Measurements from ENCODE around the gene ITPR1.

ITPR1 gene

DNA sequence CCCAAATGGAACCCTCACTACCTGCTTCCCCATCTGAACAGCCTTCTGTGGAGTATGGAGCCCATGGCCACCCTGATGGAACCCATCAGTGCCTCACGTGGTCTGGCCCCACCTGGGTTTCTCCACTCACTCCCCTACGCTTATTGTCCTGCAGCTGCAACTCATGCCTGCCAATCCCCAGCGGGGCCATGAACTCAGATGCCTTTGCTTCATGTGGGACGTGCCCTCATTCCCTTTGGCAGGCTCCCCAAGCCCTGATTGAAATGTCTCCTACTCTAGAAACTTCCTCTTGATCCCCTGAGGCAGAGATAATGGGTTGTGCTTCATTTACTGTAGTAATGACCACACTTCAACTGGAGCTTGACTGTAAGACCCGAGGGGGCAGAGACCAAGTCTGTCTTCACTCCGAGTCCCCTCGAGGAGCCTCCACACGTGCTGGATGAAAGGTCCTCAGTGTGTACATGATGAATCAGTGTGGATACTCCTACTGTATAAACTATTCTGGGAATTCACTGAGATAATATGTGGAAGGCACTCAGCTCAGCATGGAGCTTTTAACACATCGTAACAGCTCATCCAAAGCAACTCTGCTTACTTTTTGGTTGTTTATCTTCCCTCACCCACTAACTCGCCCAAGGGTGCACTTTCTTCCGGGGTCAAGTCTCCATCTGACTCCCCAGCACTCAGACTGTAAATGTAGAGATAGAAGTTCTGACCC is 253.3 kb downstream of the ITPR1 start:
- Histone ChIP-seq H3K36me3 (peaks cover 43% of the 10 kb centered on the region), H3K27ac (no peak overlapping the region), H3K27me3 (no peaks in the 10 kb centered on the region), H3K9ac (no peak overlapping the region), H3K4me1 (peaks cover 15% of the 10 kb centered on the region), H4K20me1 (no peaks in the 10 kb centered on the region), H3K9me3 (no peaks in the 10 kb centered on the region), H3K4me2 (peak overlapping the region; percentile 47), H3K4me3 (no peak overlapping the region)
- TF ChIP-seq Cebpa-rat (IDR thresholded peaks at IDR 0.05) = no peak

DNA sequence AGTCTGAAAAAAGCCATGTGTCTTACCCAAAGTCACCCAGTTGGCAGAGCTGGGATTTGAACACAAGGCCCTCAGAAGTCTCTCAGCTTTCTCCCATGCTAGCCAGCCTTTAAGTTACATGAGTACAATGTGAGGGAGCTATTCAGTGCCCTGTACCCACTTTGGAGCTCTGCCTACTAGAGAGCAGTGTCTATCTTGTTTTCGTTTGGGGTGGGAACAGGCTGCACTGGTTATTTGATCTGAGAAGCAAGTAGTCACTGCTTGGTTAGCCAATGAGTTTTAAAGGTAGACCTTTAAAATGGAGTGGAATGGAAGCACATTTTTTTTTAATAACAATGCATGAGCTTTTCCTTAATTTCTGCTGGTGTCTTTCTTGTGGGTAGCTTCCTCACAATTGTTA is 255.0 kb downstream of the ITPR1 start:
- Histone ChIP-seq H4K20me1 (no peaks in the 10 kb centered on the region), H3K9ac (no peak overlapping the region), H3K36me3 (peaks cover 40% of the 10 kb centered on the region), H3K9me3 (no peaks in the 10 kb centered on the region), H3K4me3 (no peak overlapping the region), H3K27ac (no peak overlapping the region), H3K4me1 (peaks cover 13% of the 10 kb centered on the region), H3K4me2 (no peak overlapping the region), H3K27me3 (no peaks in the 10 kb centered on the region)
- no peak for TF ChIP-seq Cebpa-rat (IDR thresholded peaks at IDR 0.05)

DNA sequence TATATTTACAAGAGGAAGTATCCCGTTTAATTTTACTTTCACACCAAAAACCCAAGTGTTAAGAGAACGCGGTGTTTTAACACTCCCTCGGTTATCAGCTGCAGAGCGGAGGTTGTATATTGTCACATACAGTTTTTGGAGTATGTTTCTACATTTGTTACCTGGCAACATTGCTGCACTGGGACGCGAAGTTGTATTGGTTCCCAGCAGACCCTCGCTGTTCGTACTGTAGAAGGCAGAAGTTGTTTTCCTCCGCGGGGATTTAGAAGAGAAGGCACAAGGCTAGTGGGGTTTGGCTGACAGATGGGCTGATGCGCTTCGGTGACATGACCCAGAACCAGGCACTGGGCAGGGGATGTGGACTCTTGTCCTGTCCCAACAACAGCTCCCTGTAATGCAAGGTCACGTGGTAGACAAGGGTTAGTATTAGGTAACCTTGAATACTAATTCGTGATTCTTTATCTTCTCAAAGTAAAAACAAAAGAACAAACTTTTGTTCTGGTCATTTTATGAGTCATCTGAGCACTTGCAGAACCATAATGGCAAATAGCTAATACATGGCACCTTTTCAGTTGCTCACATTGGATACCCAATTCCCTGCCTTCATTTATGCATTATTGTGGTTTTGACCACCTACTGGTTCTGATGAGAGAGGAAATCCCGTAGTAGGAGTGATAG is 255.7 kb downstream of the ITPR1 start:
- Histone ChIP-seq H3K4me1 (peaks cover 13% of the 10 kb centered on the region), H3K4me2 (no peak overlapping the region), H3K27ac (no peak overlapping the region), H3K9me3 (no peaks in the 10 kb centered on the region), H3K4me3 (no peak overlapping the region), H3K27me3 (no peaks in the 10 kb centered on the region), H4K20me1 (no peaks in the 10 kb centered on the region), H3K9ac (no peak overlapping the region), H3K36me3 (peaks cover 39% of the 10 kb centered on the region)
- no peak for TF ChIP-seq Cebpa-rat (IDR thresholded peaks at IDR 0.05)

DNA sequence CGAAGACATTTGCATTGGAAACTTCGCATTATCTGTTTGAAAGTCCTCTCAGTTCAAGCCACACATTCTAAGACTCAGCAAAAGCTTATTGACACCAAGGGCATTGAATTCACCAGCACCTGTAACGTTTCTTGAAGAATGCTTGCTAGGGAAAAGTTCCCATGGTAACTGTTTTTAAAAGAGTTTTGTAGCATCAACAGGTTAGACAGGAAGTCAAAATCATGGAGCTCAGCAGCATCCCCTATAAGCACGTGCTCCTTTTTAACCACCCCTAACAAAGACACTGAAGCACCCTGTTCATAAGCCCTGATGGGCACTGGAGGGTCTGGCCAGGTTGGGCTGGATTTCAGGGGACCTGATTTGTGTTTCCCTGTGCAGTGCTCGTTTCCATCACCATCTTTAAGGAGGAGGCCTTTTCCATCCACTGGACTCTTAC is 256.4 kb downstream of the ITPR1 start:
- no peaks in the 10 kb centered on the region for H3K27me3 ChIP-seq
- H4K20me1 ChIP-seq = no peaks in the 10 kb centered on the region
- no peaks in the 10 kb centered on the region for H3K9me3 ChIP-seq
- H3K4me2 ChIP-seq = no peak overlapping the region
- H3K9ac ChIP-seq = no peak overlapping the region
- no peak overlapping the region for H3K4me3 ChIP-seq
- no peak for TF ChIP-seq Cebpa-rat (IDR thresholded peaks at IDR 0.05)
- no peak overlapping the region for H3K27ac ChIP-seq
- peaks cover 13% of the 10 kb centered on the region for H3K4me1 ChIP-seq
- peaks cover 45% of the 10 kb centered on the region for H3K36me3 ChIP-seq

DNA sequence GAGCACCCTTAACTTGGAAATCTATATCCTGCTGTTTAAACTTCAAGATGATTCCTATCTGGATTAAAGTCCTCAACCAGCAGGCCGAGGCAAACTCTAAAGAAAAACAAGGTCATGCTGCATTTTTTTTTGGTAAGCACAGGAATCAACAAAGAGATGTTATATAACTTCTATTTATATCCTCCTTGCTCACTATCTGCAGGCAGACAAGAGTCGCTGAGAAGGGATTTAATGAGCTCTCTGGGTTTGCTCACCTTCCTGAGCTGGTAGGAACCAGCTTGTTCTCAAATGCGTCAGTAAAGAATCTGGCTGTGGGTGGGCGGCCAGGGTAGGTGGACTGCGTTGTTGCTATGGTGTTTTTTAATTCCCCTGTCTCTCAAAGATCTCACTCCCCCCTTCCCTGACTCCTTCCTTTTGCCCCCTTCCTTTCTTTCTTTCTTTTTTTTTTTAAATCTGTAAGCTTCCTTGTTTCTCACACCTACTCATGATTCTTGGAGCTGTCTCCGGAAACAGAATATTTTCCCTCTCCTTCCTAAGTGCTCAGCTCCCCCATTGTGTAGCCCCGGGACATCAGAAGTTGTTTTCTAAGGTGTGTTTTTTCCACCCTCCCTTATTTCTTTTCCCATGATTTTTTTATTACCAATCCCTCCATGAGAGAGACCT is 257.3 kb downstream of the ITPR1 start:
- Histone ChIP-seq H3K4me3 (no peak overlapping the region), H3K4me2 (no peak overlapping the region), H3K9ac (no peak overlapping the region), H3K9me3 (no peaks in the 10 kb centered on the region), H3K4me1 (peaks cover 13% of the 10 kb centered on the region), H3K36me3 (peaks cover 47% of the 10 kb centered on the region), H3K27ac (no peak overlapping the region), H4K20me1 (no peaks in the 10 kb centered on the region), H3K27me3 (no peaks in the 10 kb centered on the region)
- no peak for TF ChIP-seq Cebpa-rat (IDR thresholded peaks at IDR 0.05)

DNA sequence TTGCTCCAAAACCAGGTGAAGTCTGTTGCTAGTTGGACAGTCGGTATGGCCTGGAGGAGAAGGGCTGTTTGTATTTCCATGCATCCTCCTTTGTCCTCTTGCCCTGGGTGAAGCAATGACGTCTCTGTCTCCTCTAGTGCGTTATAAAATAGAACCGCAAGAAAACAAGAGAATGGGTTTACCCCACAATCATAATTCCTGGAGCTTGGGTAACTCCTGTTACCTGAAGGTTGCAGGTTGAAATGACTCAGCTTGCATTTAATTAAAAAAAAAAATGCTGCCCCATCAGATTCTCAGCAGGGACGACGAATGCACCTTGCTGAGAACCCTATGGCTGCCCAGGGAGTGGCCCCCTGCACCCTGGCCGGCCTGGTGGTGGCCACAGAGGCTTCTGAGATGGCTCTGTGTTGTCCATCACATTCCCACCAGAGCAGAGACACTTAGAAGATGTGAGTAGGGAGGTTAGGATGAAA is 257.9 kb downstream of the ITPR1 start:
- Histone ChIP-seq H3K4me3 (no peak overlapping the region), H3K36me3 (peaks cover 41% of the 10 kb centered on the region), H3K4me1 (peaks cover 8% of the 10 kb centered on the region), H4K20me1 (no peaks in the 10 kb centered on the region), H3K9ac (no peak overlapping the region), H3K9me3 (no peaks in the 10 kb centered on the region), H3K27ac (no peak overlapping the region), H3K27me3 (no peaks in the 10 kb centered on the region), H3K4me2 (no peak overlapping the region)
- no peak for TF ChIP-seq Cebpa-rat (IDR thresholded peaks at IDR 0.05)

DNA sequence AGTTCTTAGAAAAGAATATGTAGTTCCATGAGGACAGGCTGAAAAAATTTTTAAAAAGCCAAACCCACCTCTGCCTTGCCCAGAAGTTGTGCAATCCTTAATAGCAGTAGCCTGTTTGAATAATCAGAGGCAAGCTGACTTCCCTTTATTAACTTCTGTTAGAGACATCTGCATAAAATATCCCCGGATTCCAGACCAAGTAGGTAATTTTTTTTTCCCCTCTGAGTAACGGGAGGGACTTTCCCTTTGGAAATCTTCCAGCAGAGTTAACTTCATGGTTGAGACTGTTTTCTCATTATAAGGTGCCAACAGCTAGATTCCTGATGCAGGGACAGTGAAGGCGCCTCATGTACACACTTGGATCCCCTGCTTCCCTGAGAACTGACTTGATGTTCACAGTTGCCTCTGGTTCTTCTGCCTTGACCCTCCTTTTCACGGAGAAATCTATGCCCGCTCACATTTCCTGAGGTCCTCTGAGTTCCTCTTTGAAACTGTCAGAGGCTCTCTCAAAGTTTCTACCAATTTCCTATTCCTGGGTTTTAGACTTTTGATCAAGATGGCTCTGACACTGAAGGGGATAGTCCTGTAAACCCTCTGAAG is 258.5 kb downstream of the ITPR1 start:
- Histone ChIP-seq H3K4me1 (peaks cover 3% of the 10 kb centered on the region), H3K27me3 (no peaks in the 10 kb centered on the region), H3K27ac (no peak overlapping the region), H3K9me3 (no peaks in the 10 kb centered on the region), H3K4me2 (no peak overlapping the region), H3K9ac (no peak overlapping the region), H3K4me3 (no peak overlapping the region), H4K20me1 (no peaks in the 10 kb centered on the region), H3K36me3 (peaks cover 35% of the 10 kb centered on the region)
- 0 out of 2 replicates have a peak, but pooled peaks have one; percentile 33 for TF ChIP-seq Cebpa-rat (IDR thresholded peaks at IDR 0.05)

DNA sequence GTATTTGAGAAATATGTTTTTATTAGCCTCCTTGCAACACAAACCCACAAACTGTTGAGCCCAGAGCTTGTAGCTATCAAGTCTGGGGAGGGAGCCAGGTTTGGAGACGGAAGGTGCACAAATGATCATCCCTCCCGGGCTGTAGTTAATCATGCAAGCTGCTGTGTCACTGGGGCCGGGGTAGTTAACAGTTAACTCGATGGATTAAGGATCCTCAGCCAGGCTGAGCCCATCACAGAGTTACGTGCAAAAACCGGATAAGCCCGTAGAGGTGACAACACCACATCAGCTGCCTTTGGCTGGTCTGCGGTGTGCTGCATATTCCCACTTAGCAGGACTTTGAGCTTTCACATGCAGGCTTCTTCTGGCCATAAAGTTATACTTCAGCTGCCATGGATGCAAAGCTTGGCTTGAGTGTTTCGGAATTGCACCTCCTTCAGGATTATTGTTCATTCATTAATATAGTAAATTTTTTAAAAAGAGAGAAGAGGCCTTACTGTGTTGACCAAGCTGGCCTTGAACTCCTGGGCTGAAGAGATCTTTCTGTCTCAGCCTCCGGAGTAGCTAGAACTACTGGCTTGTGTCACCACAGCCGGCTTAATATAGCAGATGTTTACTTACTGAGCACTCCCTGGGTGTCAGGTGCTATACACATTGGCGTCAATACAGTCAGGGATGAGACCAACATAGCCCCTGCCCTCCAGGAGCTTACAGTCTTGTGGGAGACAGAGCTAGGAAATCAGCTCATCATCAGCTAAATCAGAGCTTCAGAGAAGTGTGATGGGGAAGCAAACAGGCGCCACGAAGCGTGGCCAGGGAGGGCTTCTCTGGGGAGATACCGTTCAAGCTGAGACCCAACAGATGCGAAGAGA is 259.3 kb downstream of the ITPR1 start:
- TF ChIP-seq Cebpa-rat (IDR thresholded peaks at IDR 0.05) = no peak
- Histone ChIP-seq H3K4me2 (no peak overlapping the region), H3K9me3 (no peaks in the 10 kb centered on the region), H4K20me1 (no peaks in the 10 kb centered on the region), H3K4me3 (no peak overlapping the region), H3K9ac (no peak overlapping the region), H3K27me3 (no peaks in the 10 kb centered on the region), H3K4me1 (no peaks in the 10 kb centered on the region), H3K36me3 (peaks cover 28% of the 10 kb centered on the region), H3K27ac (no peak overlapping the region)

DNA sequence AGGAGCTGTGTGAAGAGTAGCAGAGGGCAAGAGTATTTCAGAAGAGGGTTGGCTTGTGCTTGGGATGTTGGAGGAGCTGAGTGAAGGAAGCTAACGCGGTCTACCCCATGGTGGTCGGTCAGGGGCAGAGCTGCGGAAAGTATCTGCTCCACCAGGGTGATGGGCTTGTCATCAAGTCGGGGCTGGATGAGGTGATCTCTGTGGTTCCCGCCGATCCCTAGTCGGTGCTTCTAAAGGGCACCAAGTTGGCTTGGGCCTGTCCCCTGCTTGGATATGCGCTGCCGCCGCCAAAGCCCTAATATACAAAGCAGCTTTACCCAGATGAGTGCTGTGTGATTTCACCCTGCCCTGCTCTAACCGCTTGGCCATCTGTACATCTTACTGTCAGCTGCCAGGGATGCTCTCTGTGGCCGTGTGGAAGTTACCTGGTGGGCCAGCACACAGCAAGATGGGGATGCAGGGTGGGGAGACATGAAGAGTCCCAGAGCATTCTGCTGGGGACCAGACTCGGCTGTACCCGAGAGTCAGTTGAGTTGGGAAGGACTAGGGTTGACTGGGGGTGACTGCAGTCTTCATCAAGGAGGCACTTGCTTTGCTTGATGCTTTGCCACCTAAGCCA is 260.0 kb downstream of the ITPR1 start:
- Histone ChIP-seq H3K4me3 (no peak overlapping the region), H3K4me2 (no peak overlapping the region), H3K27me3 (no peaks in the 10 kb centered on the region), H3K9ac (no peak overlapping the region), H3K27ac (no peak overlapping the region), H3K9me3 (no peaks in the 10 kb centered on the region), H3K36me3 (peaks cover 26% of the 10 kb centered on the region), H3K4me1 (no peaks in the 10 kb centered on the region), H4K20me1 (no peaks in the 10 kb centered on the region)
- no peak for TF ChIP-seq Cebpa-rat (IDR thresholded peaks at IDR 0.05)
